Cardiac septum (tissue), 1 donor: Measurements from ENCODE around the gene RTN4R. TPM values are rescaled to one million over a fixed set of nuclear protein-coding genes. Genes with fewer than 3 reads are reported as not detected.
"Not testable (repeated sequence)": the region's sequence is repeated elsewhere in the genome, so short reads cannot be mapped to it uniquely, and the experiment has no call there.

Source experiments
- DNase-seq: peaks from one replicate; pipeline ENCODE4 v3.0.0-alpha.2; 2020; ENCODE audit warnings: low spot score
- intact Hi-C: fragments of 100-400 bp; cut with DNase I; formaldehyde crosslinking; loops from one replicate; pipeline ENCODE4 v1.14.0; 2022
- long read RNA-seq: library from polyadenylated mRNA; unstranded; transcript quantifications from one replicate; pipeline ENCODE4 v2.0.0, GENCODE V29; 2021
- total RNA-seq: library from RNA; stranded (reverse); fragmentation: NEBNext Ultra II Directional; extraction: Animal tissue kit (Norgen Biotek cat#: 25700); gene quantifications from one replicate; pipeline ENCODE4 v1.2.1, GENCODE V29; 2021
- donor health status: DM: no; HTN: no; CAD: no.

The RTN4R gene
- total RNA-seq = 1.0 TPM
- long read RNA-seq, partial matches to known transcripts = 0 of 4 reads
- long read RNA-seq, other reads (novel, unspliced or antisense) = 0 of 4 reads

DNA sequence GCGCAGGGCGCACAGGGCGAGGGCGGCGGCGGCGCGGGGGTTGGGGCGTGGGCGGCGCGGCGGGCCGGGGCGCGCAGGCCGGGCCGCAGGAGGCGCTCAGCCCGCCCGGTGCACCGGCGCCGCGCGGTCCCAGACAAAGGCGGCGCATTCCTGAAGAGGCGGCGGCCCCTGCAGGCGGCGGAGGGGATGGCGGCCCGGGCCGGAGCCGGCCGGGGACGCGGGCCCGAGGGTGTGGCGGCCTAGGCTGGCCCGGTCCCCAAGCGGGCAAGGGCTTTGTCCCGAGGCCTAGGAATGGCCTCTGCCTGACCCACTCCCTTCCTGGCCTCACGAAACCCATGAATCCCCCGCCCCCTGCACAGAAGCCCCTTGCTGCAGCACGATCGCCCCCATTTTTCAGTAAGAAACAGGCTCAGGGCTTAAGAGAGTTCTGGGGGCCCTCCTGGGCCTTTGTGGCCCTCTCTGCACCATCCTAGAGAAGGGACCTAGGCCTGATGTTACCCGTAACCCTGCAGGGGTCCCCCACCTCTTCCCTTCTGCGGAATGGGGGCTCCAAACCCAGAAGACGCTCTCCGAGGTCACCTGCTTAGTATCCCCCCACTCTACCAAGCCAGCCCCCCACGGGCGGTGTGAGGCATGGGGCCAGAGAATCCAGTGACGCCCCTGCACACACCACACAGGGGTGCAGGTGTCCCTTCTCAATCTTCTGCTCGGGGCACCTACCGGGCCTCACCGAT lies at the start of gene RTN4R:
TSS of gene RTN4R (minus strand) at position 40 of the 734 bp plus-strand sequence. CDS start 226 bp downstream, outside the sequence.
- intact Hi-C loops = no loop called here
- DNase-seq = no peak

DNA sequence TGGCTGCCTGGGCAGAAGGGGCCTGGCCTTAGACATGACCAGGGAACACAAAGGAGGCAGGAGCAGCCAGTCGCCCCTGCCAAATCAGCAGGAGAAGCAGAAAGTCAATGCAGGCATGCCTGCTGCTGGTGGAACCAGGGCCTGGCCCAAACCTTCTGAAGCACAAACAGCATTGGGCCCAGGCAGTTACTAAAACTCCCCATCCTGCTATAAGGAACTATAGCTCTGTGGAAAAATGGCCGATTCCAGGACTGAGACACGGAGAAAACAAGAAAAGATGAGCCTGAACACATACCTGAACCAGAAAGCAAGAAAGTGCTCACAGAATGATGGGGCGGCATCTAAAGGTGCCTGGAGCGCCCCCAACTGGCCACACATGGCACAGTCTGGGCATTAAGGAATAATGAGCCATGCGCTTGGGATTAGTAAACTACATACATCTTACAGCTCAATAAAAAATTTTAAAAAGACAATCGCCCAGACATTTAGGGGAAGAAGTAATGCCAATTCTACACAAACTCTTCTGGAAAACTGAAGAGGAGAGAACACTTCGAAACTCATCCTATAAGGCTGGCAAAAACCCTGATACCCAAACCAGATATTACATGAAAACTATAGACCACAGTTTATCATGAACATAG lies 49.4 kb upstream of the RTN4R start:
- DNase-seq = not testable (repeated sequence)
- intact Hi-C loops = loop anchor here (5.0 kb wide), 1 partner anchor 240 kb away; no protein-coding TSS in a partner anchor

DNA sequence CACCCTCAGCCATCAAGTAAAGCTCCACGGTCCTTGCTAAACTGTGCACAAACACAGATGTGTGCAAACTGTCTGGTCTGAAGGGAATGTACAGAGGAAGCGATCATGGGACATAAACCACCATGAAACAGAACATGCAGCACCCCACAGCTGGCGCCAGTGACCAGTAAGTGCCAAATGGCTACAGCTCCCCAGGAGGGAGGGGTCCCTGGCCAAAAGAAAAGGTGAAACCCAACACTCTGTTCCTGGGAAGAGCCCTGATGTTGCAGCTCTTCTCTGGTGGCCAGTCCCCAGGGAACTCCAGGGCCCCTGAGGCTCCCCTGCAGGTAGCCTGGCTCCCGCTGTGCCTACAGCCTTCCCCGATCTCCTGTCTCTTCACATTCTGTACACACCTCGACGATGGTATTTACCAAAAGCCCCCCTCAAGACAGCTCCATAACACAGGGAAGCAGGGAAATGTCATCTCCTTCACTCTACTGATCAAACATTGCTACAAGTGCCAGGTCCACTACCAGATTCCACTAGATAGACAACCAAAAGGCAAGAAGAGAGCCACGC lies 48.8 kb upstream of the RTN4R start:
- DNase-seq = no peak
- intact Hi-C loops = loop anchor here (5.0 kb wide), 1 partner anchor 240 kb away; no protein-coding TSS in a partner anchor

DNA sequence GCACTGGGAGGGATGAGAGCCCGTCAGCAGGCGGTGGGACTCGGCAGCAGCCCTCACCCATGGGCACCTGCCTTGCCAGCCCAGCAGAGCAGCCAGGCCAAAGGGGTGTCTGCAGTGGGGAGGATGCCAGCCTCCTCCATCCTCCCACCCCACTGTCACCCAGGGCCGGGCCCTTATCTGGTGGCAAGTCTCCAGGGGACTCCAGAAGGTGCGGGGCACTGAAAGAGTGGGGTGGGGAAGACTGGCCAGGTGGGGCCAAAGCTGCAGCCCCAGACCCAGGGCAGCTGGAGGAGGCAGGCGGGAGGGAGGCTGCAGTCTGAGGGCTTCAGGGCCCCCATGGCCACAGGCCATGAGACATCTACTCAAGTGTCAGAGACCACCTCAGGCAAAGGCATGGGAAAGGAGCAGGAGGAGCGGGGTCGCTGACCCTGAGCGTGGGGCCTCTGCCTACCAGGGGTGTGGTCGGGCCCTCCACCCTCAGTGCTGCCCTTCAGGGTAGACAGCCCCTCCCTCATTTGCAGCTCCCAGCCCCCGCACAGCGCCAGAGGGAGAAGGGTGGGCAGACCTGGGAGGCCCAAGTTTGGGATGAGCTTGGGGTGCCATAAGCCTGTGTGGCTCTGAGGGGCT lies 48.2 kb upstream of the RTN4R start:
- no peak for DNase-seq
- intact Hi-C loops = loop anchor here (5.0 kb wide), 1 partner anchor 239 kb away; no protein-coding TSS in a partner anchor

DNA sequence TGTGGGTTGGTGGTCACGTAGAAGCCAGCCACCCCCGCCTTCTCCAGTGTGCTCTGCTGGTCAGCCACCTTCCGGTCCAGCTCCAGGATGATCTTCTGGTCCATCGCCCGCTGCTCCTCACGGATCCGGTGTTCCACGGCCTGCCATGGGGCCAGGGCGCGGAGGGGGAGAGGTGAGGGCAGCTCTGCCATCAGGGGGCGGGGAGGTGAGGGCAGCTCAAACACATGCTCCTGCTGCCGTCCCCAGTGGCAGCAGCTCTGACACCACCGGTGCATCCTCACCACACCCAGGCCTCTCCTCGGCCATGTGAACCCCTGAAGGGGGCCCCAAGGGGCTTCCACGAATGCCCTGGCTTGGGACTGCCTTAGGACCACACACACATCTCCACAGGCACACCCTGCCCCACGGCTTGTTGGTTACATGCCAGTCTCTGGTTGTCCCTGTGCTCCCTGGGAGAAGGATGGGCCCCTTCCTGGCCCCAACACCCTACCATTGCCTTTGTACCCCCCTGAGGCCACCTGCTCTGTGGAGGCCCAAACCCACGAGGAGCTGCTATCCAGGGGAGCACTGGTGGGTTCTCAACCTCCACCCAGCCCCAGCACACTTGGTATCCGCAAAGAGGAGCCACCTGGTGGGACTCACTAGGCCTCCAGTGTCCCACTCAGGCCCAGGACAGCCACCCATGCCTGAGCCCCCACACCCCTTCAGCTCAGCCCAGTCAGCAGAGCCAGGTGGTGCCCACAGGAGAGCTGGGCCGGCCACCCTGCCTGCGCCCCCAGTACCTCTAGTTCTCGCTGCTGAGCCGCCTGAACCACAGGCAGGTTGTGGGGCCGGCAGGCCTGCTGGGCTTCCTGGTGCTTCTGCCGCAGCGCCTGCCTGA lies 47.5 kb upstream of the RTN4R start:
- intact Hi-C loops = loop anchor here (5.0 kb wide), 1 partner anchor 238 kb away; no protein-coding TSS in a partner anchor
- DNase-seq = no peak

- intact Hi-C loops = loop anchor here (5.0 kb wide), 1 partner anchor 238 kb away; no protein-coding TSS in a partner anchor
- not testable (repeated sequence) for DNase-seq
Observed at GRCh38 chr22:20314741-20315336, 46.7 kb upstream of the RTN4R start.

DNA sequence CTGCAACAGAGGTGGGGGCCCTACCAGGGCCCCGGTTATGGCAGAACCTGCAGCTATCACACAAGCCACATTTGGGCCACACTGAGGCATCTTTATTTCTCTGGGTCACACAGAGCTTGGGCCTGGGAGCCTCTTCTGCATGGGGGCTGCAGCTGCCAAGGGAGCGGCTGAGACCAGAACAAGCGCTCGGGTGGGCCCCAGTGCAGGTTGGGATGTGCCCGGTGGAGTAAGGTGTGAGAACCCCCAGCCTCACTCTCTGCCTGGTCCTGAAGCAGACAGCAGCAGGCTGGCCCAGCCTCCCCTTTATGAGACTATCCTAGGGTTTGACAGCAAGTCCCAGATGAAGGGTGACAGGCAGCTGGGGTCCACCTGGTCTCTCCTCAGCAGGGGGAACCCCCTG lies 46.1 kb upstream of the RTN4R start:
- intact Hi-C loops, DNase-seq: not testable (repeated sequence)

GRCh38 chr22:20313306-20314077 lies 45.4 kb upstream of the RTN4R start:
- DNase-seq = peak; percentile 29
- intact Hi-C loops = not testable (repeated sequence)

- intact Hi-C loops = no loop called here
- peak; percentile 60 for DNase-seq
Observed at GRCh38 chr22:20312396-20313191, 44.5 kb upstream of the RTN4R start.

GRCh38 chr22:20311249-20312062 lies 43.3 kb upstream of the RTN4R start:
- intact Hi-C loops = not testable (repeated sequence)
- DNase-seq = peak; percentile 68

- DNase-seq = peak; percentile 74
- intact Hi-C loops = not testable (repeated sequence)
Observed at GRCh38 chr22:20310773-20311172, 42.7 kb upstream of the RTN4R start.

GRCh38 chr22:20310180-20310579 lies 42.1 kb upstream of the RTN4R start:
- intact Hi-C loops = not testable (repeated sequence)
- DNase-seq = peak; percentile 22

DNA sequence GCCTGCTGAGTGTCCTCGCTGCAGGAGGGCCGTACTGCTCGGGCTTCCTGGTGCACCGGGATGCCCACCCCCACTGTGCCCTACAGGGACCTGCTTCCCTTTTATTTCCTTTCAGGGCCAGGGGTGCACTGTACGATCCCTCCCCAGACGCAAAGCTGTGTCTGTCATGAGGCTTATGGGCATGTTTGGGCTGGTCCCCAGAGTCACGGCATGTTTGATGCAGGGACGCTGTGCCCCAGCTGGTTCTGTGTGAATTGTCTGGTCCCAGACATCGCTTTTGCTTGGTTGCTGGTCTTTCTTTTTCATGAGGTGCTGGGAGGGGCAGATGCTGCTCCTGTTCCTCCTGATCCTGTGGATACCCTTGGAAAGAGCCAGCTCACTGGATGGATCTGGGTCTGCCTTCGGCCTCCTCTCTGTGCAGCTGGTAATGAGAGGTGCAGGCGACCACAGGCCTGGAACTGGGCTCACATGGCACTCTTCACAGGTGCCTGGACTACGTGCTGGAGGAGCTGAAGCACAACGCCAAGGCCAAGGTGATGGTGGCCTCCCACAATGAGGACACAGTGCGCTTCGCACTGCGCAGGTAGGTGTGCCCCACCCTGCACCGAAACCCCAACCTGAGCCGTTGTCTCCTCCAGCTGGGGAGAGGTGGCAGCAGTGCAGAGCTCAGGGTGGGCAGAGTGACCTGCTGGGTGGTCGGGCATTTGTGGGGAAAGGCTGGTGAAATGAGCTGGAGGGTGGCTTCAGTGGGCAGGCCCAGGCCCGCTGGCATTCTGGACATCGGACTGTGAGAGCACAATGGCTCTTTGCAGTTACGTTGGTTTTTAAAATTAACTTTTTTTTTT lies 40.9 kb upstream of the RTN4R start:
- intact Hi-C loops = not testable (repeated sequence)
- peak; percentile 70 for DNase-seq

DNA sequence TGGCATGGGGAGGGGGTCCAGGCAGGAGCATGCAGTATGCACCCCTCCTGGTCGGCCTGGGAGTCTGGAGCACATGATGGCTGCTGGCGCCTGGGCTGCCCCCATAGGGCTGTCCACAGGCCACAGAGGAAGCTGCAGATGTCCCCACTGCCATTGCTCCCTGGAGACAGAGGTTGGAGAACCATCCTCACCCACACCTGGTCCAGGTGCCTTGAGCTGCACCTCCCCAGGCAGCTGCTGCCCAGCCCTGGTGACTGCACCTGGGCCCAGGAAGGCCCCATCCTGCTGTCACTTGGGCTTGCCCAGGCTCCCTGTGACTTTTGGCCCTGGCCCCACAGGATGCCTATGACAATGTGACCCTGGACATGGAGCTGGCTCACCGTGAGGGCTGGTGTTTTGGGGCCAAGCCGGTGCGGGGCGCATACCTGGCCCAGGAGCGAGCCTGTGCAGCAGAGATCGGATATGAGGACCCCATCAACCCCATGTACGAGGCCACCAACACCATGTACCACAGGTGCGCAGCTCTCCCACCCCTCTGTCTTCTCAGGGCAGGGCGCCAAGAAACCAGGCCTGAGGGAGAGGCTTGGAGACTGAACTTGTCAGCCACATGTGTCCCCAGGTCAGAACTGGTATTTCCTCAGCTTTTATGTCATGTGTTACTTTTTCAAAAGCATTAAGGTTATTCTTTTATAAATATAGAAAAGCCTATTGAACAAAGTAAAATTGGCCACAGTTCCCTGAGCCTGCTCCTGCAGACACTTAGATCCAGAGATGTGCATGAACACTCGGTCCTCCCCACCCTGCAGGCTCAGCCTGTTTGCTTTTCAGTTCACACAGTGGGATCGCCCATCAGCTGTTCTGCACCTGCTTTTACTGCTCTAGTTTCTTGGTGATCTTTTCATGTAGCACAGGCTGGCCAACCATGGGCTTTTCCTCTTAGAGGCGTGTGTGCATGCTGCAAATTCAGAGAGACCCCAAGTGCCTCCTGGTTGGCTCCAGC lies 39.6 kb upstream of the RTN4R start:
- intact Hi-C loops = not testable (repeated sequence)
- DNase-seq = peak; percentile 36
